Upper lobe of right lung (tissue), 1 donor: ENCODE results near the gene ARHGAP42. TPM values are rescaled to one million over a fixed set of nuclear protein-coding genes. Genes with fewer than 3 reads are reported as not detected.

Source experiments
- ATAC-seq: fragments of 200-7000 bp; cut with Tn5 transposase; one replicate; pipeline ENCODE4 v1.9.1; 2020; ENCODE audit warnings: mild to moderate bottlenecking, moderate library complexity
- DNase-seq: peaks from one replicate; pipeline ENCODE4 v3.0.0-alpha.2; 2020
- H3K27ac ChIP-seq: fragments of 200-600 bp; one replicate; pipeline ENCODE4 v1.8.0; 2022
- H3K27me3 ChIP-seq: fragments of 200-600 bp; one replicate; pipeline ENCODE4 v1.8.0; 2022; ENCODE audit warnings: mild to moderate bottlenecking
- H3K36me3 ChIP-seq: fragments of 200-600 bp; one replicate; pipeline ENCODE4 v1.8.0; 2022
- H3K4me1 ChIP-seq: fragments of 200-600 bp; one replicate; pipeline ENCODE4 v1.8.0; 2022
- H3K4me3 ChIP-seq: fragments of 200-600 bp; one replicate; pipeline ENCODE4 v1.8.0; 2022; ENCODE audit warnings: mild to moderate bottlenecking
- H3K9me3 ChIP-seq: fragments of 200-600 bp; one replicate; pipeline ENCODE4 v1.8.0; 2022
- CTCF ChIP-seq: fragments of 200-600 bp; IDR thresholded peaks from one replicate; pipeline ENCODE4 v1.8.0; 2022; ENCODE audit warnings: antibody characterized with exemption
- intact Hi-C: fragments of 100-400 bp; cut with DNase I; formaldehyde crosslinking; loops from one replicate; pipeline ENCODE4 v1.11.0; 2022
- total RNA-seq: library from RNA; stranded (reverse); fragmentation: NEBNext Ultra II Directional; extraction: Animal tissue kit (Norgen Biotek cat#: 25700); gene quantifications from one replicate; pipeline ENCODE4 v1.2.1, GENCODE V29; 2021
- donor health status: DM: no; HTN: yes; CAD: no; lungs with severe emphysema.

The ARHGAP42 gene
- total RNA-seq, 1 donor from 2014 or later: 19.8 TPM

DNA sequence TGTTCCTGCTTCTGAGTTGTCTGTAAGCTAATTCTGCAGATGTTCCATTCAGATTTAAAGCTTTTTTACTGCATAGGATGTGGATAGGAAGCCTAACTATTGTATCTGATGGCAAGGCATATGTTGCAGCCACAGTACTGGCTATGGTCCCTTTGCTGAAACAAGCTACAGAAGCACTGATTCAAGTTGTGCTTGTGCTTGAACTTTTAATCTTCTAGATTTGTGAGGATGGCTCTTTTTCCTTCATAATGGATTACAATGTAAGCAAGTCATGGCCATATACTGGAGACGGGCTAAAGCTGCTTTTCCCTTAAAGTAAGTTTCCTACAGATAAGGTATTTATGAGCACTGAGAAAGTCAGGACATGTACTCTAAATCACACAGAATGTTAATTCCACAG, 303.8 kb downstream of the ARHGAP42 start:
- Histone ChIP-seq H3K36me3 (no peaks in the 10 kb centered on the region), H3K4me1 (no peaks in the 10 kb centered on the region), H3K27ac (no peak overlapping the region), H3K4me3 (no peak overlapping the region), H3K27me3 (no peaks in the 10 kb centered on the region), H3K9me3 (no peaks in the 10 kb centered on the region)
- DNase-seq (no peak), ATAC-seq (no peak)
- no peak for TF ChIP-seq CTCF
- intact Hi-C loops: no loop called here

- no peak for TF ChIP-seq CTCF
- ATAC-seq (no peak), DNase-seq (no peak)
- no peak overlapping the region for H3K27ac ChIP-seq
- intact Hi-C loops: no loop called here
- H3K36me3 ChIP-seq: no peaks in the 10 kb centered on the region
- no peak overlapping the region for H3K4me3 ChIP-seq
- H3K4me1 ChIP-seq: no peaks in the 10 kb centered on the region
- no peaks in the 10 kb centered on the region for H3K9me3 ChIP-seq
- no peaks in the 10 kb centered on the region for H3K27me3 ChIP-seq
Observed at GRCh38 chr11:100991541-100991940, 304.5 kb downstream of the ARHGAP42 start.

DNA sequence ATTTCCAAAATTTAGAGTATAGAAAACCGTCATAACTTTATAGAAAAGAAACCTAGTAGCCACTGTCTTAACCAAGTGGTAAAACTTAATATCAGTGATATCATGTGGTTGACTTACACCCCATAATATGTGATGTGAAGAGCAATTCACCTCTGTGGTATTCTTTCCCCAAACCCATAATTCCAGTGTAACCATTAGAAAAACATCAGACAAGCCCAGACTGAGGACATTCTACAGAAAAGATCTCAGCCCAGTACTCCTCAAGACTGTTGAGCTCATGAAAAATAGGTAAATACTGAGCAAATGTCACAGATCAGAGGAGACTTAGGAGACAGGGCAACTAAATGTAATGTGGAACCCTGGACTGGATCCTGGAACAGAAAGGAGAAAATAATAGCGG, 307.9 kb downstream of the ARHGAP42 start:
- Histone ChIP-seq H3K27ac (no peak overlapping the region), H3K4me3 (no peak overlapping the region), H3K27me3 (no peaks in the 10 kb centered on the region), H3K4me1 (no peaks in the 10 kb centered on the region), H3K9me3 (no peaks in the 10 kb centered on the region), H3K36me3 (no peaks in the 10 kb centered on the region)
- ATAC-seq (no peak), DNase-seq (no peak)
- intact Hi-C loops: no loop called here
- no peak for TF ChIP-seq CTCF

- Histone ChIP-seq H3K9me3 (no peaks in the 10 kb centered on the region), H3K4me3 (no peak overlapping the region), H3K4me1 (no peaks in the 10 kb centered on the region), H3K27ac (no peak overlapping the region), H3K27me3 (no peaks in the 10 kb centered on the region), H3K36me3 (no peaks in the 10 kb centered on the region)
- intact Hi-C loops: no loop called here
- TF ChIP-seq CTCF: no peak
- no peak for ATAC-seq
- DNase-seq: no peak
Observed at GRCh38 chr11:100999756-101000155, 312.7 kb downstream of the ARHGAP42 start.

GRCh38 chr11:101003468-101003867, 316.4 kb downstream of the ARHGAP42 start:
- no peak for ATAC-seq

More at GRCh38 chr11:101003468-101003867, 316.4 kb downstream of the ARHGAP42 start:
- intact Hi-C loops: no loop called here
- Histone ChIP-seq H3K9me3 (no peaks in the 10 kb centered on the region), H3K27ac (no peak overlapping the region), H3K36me3 (no peaks in the 10 kb centered on the region), H3K4me3 (no peak overlapping the region), H3K27me3 (no peaks in the 10 kb centered on the region), H3K4me1 (no peaks in the 10 kb centered on the region)
- DNase-seq: no peak
- no peak for TF ChIP-seq CTCF
